DND-41 (cell line): Measurements from ENCODE around the gene ADAM15.

Experiments used
- ATAC-seq: fragments of 200-7000 bp; cut with Tn5 transposase; 3 replicates; pipeline ENCODE4 v1.9.1; 2021; ENCODE audit warnings: low read depth; ENCODE audit not compliant: insufficient read depth
- DNase-seq: peaks from one replicate; pipeline ENCODE4 v3.0.0-alpha.2; 2020
- H2AFZ ChIP-seq: 2 replicates; pipeline ENCODE4 v1.6.0; 2012; ENCODE audit warnings: low read depth, low read length
- H3K27ac ChIP-seq: 2 replicates; pipeline ENCODE4 v1.5.1; 2012; ENCODE audit warnings: low read length, inconsistent platforms
- H3K27me3 ChIP-seq: fragments of 200-600 bp; sonication (generic); 2 replicates; pipeline ENCODE4 v1.6.0; 2012; ENCODE audit warnings: low read length, mild to moderate bottlenecking, inconsistent platforms; ENCODE audit not compliant: insufficient read depth, poor library complexity
- H3K36me3 ChIP-seq: 2 replicates; pipeline ENCODE4 v1.5.1; 2012; ENCODE audit warnings: low read length, inconsistent platforms; ENCODE audit not compliant: insufficient read depth
- H3K4me1 ChIP-seq: 2 replicates; pipeline ENCODE4 v1.5.1; 2012; ENCODE audit warnings: mild to moderate bottlenecking, low read length; ENCODE audit not compliant: insufficient read depth
- H3K4me2 ChIP-seq: 2 replicates; pipeline ENCODE4 v1.6.0; 2012; ENCODE audit warnings: mild to moderate bottlenecking, moderate library complexity, low read length, inconsistent platforms; ENCODE audit not compliant: insufficient read depth
- H3K4me3 ChIP-seq, 2 experiments: fragments of 200-600 bp in 1 of 2; shearing (Covaris generic) in 1 of 2; 2 replicates each; pipeline ENCODE4 v1.5.1; 2012 to 2016; ENCODE audit warnings: inconsistent platforms in 2 of 2, low read length in 2 of 2, mild to moderate bottlenecking in 2 of 2, low read depth in 1 of 2, moderate library complexity in 1 of 2
- H3K79me2 ChIP-seq: 2 replicates; pipeline ENCODE4 v1.6.0; 2012; ENCODE audit warnings: low read length, inconsistent platforms; ENCODE audit not compliant: insufficient read depth
- H3K9ac ChIP-seq: 2 replicates; pipeline ENCODE4 v1.6.0; 2012; ENCODE audit warnings: low read depth, mild to moderate bottlenecking, inconsistent platforms, low read length, moderate library complexity
- H3K9me3 ChIP-seq: 2 replicates; pipeline ENCODE4 v1.5.1; 2012; ENCODE audit warnings: low read length, moderate library complexity, mild to moderate bottlenecking, inconsistent platforms; ENCODE audit not compliant: insufficient read depth, severe bottlenecking
- H4K20me1 ChIP-seq: 2 replicates; pipeline ENCODE4 v1.6.0; 2012; ENCODE audit warnings: low read length; ENCODE audit not compliant: insufficient read depth
- CTCF ChIP-seq: IDR thresholded peaks from 2 replicates; pipeline ENCODE4 v1.5.1; 2012; ENCODE audit warnings: borderline replicate concordance, low read length, moderate library complexity, mild to moderate bottlenecking; ENCODE audit not compliant: poor library complexity, severe bottlenecking; ENCODE audit errors: extremely low read depth
- EZH2 ChIP-seq: IDR thresholded peaks from 3 replicates; pipeline ENCODE4 v1.6.1; 2012; ENCODE audit warnings: borderline replicate concordance, low read depth, mild to moderate bottlenecking, moderate library complexity, low read length, inconsistent platforms; ENCODE audit not compliant: severe bottlenecking

Gene ADAM15

DNA sequence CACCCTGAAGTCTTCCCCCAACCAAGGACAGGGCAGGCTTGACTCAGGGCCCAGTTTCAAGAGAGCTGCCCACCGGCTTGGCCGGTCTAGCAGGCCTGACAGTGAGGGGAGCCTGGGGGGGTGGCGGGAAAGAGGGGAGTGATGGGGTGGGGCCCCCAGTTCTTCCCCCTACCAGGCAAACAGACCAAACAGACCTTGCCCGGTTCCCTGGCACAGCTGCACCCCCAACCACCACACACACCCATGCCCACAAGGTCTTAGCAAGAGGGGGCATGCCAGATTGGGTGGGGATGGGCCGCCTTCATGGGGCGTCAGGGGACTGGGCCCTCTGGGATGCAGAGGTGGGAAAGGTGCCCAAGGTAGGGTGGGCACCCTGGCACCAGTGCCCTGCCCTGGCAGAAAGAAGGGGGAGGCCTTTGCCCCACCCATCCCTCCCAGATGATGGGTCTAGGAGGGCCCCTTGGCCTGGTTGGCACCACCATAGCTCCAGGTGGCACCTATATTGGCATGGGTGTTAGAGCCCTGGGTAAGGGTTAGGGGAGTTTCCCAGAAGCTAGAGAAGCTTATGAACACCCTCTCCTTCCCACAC is 39.6 kb upstream of the ADAM15 start:
- no peak overlapping the region for H3K4me2 ChIP-seq
- TF ChIP-seq CTCF: no peak
- TF ChIP-seq EZH2: no peak
- H3K4me3 ChIP-seq: no peak overlapping the region
- H3K36me3 ChIP-seq: no peaks in the 10 kb centered on the region
- no peak overlapping the region for H3K9ac ChIP-seq
- H3K4me1 ChIP-seq: peaks cover 7% of the 10 kb centered on the region; the same call in 1 of the 2 replicates
- no peaks in the 10 kb centered on the region for H3K9me3 ChIP-seq
- peaks cover 10% of the 10 kb centered on the region for H3K27me3 ChIP-seq
- no peak overlapping the region for H2AFZ ChIP-seq
- ATAC-seq: no peak
- H3K27ac ChIP-seq: no peak overlapping the region
- H3K79me2 ChIP-seq: no peaks in the 10 kb centered on the region
- H4K20me1 ChIP-seq: peaks cover 62% of the 10 kb centered on the region
- no peak for DNase-seq

DNA sequence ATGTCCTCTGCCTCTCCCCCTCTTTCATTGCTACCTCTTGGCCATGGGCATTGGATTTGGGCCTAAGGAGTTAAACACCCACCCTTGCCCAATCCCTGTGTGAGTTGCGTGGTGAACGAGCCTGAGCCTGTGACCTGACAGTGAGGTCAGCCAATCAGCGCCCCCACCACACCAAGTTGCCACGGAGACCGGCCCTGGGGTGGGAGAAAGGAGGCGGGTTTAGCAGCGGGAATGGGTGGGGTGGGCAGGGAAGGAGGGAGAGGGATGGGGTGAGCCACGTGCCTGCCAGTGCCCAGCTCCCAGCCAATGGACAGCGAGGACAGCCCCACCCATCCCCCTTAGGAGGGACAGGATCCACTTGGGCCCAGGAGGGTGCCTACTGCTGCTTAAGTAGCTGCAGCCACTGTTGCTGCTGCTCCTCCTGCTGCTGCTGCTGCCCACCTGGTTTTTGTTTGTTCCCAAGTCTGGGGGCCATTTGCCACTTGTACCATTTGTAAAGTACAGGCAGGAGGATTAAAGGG is 39.0 kb upstream of the ADAM15 start:
- Histone ChIP-seq H3K4me3 (no peak overlapping the region), H3K4me2 (no peak overlapping the region), H3K36me3 (no peaks in the 10 kb centered on the region), H3K9me3 (no peaks in the 10 kb centered on the region), H3K4me1 (peaks cover 10% of the 10 kb centered on the region; the same call in 1 of the 2 replicates), H4K20me1 (peaks cover 64% of the 10 kb centered on the region), H3K9ac (no peak overlapping the region), H3K27me3 (peaks cover 15% of the 10 kb centered on the region), H3K27ac (no peak overlapping the region), H3K79me2 (no peaks in the 10 kb centered on the region), H2AFZ (no peak overlapping the region)
- no peak for TF ChIP-seq CTCF
- no peak for TF ChIP-seq EZH2
- no peak for ATAC-seq
- no peak for DNase-seq

GRCh38 chr1:155012776-155013602 is 38.1 kb upstream of the ADAM15 start:
- Histone ChIP-seq H2AFZ (no peak overlapping the region), H3K9me3 (no peaks in the 10 kb centered on the region), H3K4me2 (no peak overlapping the region), H4K20me1 (peaks cover 64% of the 10 kb centered on the region), H3K9ac (no peak overlapping the region), H3K27ac (no peak overlapping the region), H3K4me3 (no peak overlapping the region), H3K36me3 (no peaks in the 10 kb centered on the region), H3K27me3 (peaks cover 15% of the 10 kb centered on the region), H3K4me1 (peaks cover 19% of the 10 kb centered on the region), H3K79me2 (no peaks in the 10 kb centered on the region)
- TF ChIP-seq CTCF (no peak), EZH2 (no peak)
- ATAC-seq (no peak), DNase-seq (no peak)
